Upper lobe of right lung (tissue), 1 donor: Measurements from ENCODE around the gene PEPD. TPM values are rescaled to one million over a fixed set of nuclear protein-coding genes. Genes with fewer than 3 reads are reported as not detected.

Experiments used
- ATAC-seq: fragments of 200-7000 bp; cut with Tn5 transposase; one replicate; pipeline ENCODE4 v1.9.1; 2020; ENCODE audit warnings: mild to moderate bottlenecking, moderate library complexity
- DNase-seq: peaks from one replicate; pipeline ENCODE4 v3.0.0-alpha.2; 2020
- H3K27ac ChIP-seq: fragments of 200-600 bp; one replicate; pipeline ENCODE4 v1.8.0; 2022
- H3K27me3 ChIP-seq: fragments of 200-600 bp; one replicate; pipeline ENCODE4 v1.8.0; 2022; ENCODE audit warnings: mild to moderate bottlenecking
- H3K36me3 ChIP-seq: fragments of 200-600 bp; one replicate; pipeline ENCODE4 v1.8.0; 2022
- H3K4me1 ChIP-seq: fragments of 200-600 bp; one replicate; pipeline ENCODE4 v1.8.0; 2022
- H3K4me3 ChIP-seq: fragments of 200-600 bp; one replicate; pipeline ENCODE4 v1.8.0; 2022; ENCODE audit warnings: mild to moderate bottlenecking
- H3K9me3 ChIP-seq: fragments of 200-600 bp; one replicate; pipeline ENCODE4 v1.8.0; 2022
- intact Hi-C: fragments of 100-400 bp; cut with DNase I; formaldehyde crosslinking; loops from one replicate; pipeline ENCODE4 v1.11.0; 2022
- total RNA-seq: library from RNA; stranded (reverse); fragmentation: NEBNext Ultra II Directional; extraction: Animal tissue kit (Norgen Biotek cat#: 25700); gene quantifications from one replicate; pipeline ENCODE4 v1.2.1, GENCODE V29; 2021
- TF ChIP-seq, protein P1 (sequence below): fragments of 200-600 bp; IDR thresholded peaks from one replicate; pipeline ENCODE4 v1.8.0; 2022; ENCODE audit warnings: antibody characterized with exemption
- donor health status: DM: no; HTN: yes; CAD: no; lungs with severe emphysema.

PEPD gene
- total RNA-seq, 1 donor from 2014 or later: 78.4 TPM

DNA sequence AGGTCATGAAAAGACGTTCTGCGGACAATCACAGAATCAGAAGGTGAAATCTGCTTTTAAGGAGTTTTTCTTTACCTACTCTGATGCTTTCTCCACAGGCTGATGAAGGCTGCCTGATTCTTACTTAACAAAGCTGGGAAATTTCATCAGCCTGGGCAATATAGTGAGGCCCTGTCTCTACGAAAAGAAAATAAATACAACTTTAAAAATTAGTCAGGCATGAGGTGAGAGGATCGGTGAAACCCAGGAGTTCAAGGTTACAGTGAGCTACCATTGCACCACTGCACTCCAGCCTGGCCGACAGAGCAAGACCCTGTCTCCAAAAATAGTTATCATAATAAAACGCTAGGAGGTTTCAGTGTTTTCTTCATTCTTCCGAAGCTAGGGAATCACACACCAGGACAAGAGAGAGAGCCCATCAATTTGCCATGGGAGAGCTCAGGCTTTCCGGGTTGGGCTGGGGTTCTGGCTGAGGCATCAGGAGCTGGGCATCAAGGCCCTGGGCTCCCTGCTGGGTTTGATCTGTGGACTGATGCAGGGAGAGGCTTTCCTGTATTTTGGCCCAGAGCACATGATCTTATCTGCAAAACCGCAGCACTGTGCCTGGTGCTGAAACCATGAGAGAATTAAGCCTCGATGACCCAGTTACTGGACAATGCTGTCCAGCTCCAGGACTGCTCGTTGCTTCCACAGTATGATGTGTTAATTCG lies 173.1 kb downstream of the PEPD start:
- Histone ChIP-seq H3K4me1 (no peaks in the 10 kb centered on the region), H3K4me3 (no peak overlapping the region), H3K27me3 (peaks cover 9% of the 10 kb centered on the region), H3K36me3 (no peaks in the 10 kb centered on the region), H3K27ac (no peak overlapping the region), H3K9me3 (no peaks in the 10 kb centered on the region)
- TF ChIP-seq, protein P1, sequence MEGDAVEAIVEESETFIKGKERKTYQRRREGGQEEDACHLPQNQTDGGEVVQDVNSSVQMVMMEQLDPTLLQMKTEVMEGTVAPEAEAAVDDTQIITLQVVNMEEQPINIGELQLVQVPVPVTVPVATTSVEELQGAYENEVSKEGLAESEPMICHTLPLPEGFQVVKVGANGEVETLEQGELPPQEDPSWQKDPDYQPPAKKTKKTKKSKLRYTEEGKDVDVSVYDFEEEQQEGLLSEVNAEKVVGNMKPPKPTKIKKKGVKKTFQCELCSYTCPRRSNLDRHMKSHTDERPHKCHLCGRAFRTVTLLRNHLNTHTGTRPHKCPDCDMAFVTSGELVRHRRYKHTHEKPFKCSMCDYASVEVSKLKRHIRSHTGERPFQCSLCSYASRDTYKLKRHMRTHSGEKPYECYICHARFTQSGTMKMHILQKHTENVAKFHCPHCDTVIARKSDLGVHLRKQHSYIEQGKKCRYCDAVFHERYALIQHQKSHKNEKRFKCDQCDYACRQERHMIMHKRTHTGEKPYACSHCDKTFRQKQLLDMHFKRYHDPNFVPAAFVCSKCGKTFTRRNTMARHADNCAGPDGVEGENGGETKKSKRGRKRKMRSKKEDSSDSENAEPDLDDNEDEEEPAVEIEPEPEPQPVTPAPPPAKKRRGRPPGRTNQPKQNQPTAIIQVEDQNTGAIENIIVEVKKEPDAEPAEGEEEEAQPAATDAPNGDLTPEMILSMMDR: no peak
- intact Hi-C loops: no loop called here
- DNase-seq: no peak
- no peak for ATAC-seq

DNA sequence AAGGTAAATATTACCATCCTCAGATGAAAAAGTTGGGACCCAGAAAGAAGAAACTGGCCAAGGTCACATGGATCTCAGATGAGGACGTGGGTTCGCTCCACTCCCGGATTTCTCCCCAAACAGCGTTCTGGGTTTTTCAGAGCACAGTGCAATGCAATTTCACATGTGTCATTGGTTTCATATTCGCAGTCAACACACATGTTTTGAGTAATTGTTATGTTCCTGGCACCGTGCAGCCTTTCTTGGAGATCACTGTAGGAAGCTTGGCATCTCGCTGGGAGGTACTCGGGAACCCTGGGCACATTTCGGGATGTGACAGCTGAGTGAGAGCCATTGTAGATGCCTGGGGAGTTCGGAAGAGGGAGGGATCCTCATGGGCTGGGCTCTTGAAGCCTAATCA lies 174.3 kb downstream of the PEPD start:
- H3K4me1 ChIP-seq: no peaks in the 10 kb centered on the region
- no peak for DNase-seq
- intact Hi-C loops: no loop called here
- no peak overlapping the region for H3K4me3 ChIP-seq
- H3K27me3 ChIP-seq: peaks cover 9% of the 10 kb centered on the region
- no peaks in the 10 kb centered on the region for H3K36me3 ChIP-seq
- TF ChIP-seq, protein P1: no peak
- H3K9me3 ChIP-seq: no peaks in the 10 kb centered on the region
- H3K27ac ChIP-seq: no peak overlapping the region
- no peak for ATAC-seq

DNA sequence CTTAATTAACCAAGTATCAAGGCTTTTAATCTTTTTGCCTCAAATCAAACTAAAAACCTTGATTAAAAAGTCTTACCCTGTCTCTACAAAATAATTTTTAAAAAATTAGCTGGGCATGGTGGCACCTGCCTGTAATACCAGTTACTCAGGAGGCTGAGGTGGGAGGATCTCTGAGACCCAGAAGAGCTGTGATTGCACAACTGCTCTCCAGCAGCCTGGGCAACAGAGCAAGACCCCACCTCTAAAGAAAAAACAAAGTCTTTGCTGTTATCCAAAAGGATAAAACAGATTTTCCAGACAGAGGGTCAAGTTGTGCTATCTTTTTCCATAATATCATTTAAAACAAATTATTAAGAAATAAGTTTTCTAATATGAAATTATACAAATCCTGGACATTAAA lies 174.9 kb downstream of the PEPD start:
- no peak for ATAC-seq

DNA sequence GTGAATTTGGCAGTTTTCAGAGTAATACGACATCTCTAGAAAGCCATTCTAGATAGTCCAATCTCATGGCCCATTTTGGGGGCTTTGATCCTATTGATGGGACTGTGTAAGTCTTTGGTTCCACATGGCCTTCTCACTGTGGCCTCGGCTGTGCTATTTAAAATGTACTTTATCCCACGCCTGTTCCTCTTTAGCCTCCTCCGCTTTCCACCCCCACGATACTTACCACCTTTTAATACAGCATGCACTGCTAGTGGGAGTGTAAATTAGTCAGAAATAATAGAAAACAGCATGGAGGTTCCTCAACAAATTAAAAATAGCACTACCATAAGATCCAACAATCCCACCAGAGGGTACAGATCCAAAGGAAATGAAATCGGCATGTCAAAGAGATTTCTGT lies 176.4 kb downstream of the PEPD start:
- DNase-seq (no peak), ATAC-seq (peak; percentile 46)
- H3K4me3 ChIP-seq: no peak overlapping the region
- peaks cover 9% of the 10 kb centered on the region for H3K27me3 ChIP-seq
- intact Hi-C loops: no loop called here
- no peaks in the 10 kb centered on the region for H3K36me3 ChIP-seq
- no peaks in the 10 kb centered on the region for H3K9me3 ChIP-seq
- TF ChIP-seq, protein P1: no peak
- no peak overlapping the region for H3K27ac ChIP-seq
- H3K4me1 ChIP-seq: no peaks in the 10 kb centered on the region

More for the DNA sequence above, 174.9 kb downstream of the PEPD start:
- intact Hi-C loops: no loop called here
- no peak overlapping the region for H3K27ac ChIP-seq
- no peaks in the 10 kb centered on the region for H3K9me3 ChIP-seq
- TF ChIP-seq, protein P1: no peak
- H3K36me3 ChIP-seq: no peaks in the 10 kb centered on the region
- H3K4me1 ChIP-seq: no peaks in the 10 kb centered on the region
- H3K4me3 ChIP-seq: no peak overlapping the region
- peaks cover 9% of the 10 kb centered on the region for H3K27me3 ChIP-seq
- DNase-seq: no peak

DNA sequence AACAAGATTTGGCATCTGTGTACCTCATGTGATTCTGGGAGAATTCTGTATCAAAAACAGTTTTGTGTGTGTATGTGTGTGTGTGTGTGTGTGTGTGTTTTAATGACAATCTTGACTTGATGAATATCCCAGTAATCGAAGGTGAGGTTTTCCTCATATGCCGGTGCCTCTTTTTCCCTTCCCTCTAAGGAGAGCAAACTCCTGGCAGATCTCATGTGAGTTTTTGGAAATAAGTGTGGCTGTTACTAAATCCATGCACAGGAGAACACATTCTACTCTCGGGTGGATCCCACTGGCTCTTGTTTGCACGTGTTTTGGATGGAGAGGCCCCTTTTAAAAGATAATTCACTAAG lies 177.0 kb downstream of the PEPD start:
- ATAC-seq (no peak), DNase-seq (no peak)
- Histone ChIP-seq H3K27ac (no peak overlapping the region), H3K27me3 (peaks cover 9% of the 10 kb centered on the region), H3K36me3 (no peaks in the 10 kb centered on the region), H3K9me3 (no peaks in the 10 kb centered on the region), H3K4me3 (no peak overlapping the region), H3K4me1 (no peaks in the 10 kb centered on the region)
- intact Hi-C loops: no loop called here
- TF ChIP-seq, protein P1: no peak
